Fibroblast of lung (primary cell): ENCODE measurements around the gene RASGEF1B. TPM values are rescaled to one million over a fixed set of nuclear protein-coding genes. Genes with fewer than 3 reads are reported as not detected.

ENCODE experiments used
- DNase-seq, 2 donors: peaks; one replicate each; pipeline versions ENCODE4 v3.0.0 to v3.0.0-alpha.2; 2010; ENCODE audit warnings: low read depth in 2 of 2
- H2AFZ ChIP-seq: 2 replicates; pipeline ENCODE4 v1.5.1; 2012; ENCODE audit warnings: low read length, control low read depth, inconsistent platforms
- H3K27ac ChIP-seq: 2 replicates; pipeline ENCODE4 v1.5.1; 2011; ENCODE audit warnings: low read length, control low read depth; ENCODE audit not compliant: insufficient read depth
- H3K27me3 ChIP-seq: 2 replicates; pipeline ENCODE4 v1.5.1; 2011; ENCODE audit warnings: mild to moderate bottlenecking, low read length; ENCODE audit not compliant: control insufficient read depth, insufficient read depth
- H3K36me3 ChIP-seq: 2 replicates; pipeline ENCODE4 v1.5.1; 2011; ENCODE audit warnings: low read length; ENCODE audit not compliant: control insufficient read depth, insufficient read depth
- H3K4me1 ChIP-seq: 2 replicates; pipeline ENCODE4 v1.5.1; 2011; ENCODE audit warnings: low read length; ENCODE audit not compliant: control insufficient read depth, insufficient read depth; ENCODE audit errors: extremely low read depth
- H3K4me2 ChIP-seq: 2 replicates; pipeline ENCODE4 v1.5.1; 2011; ENCODE audit warnings: low read length, control low read depth; ENCODE audit not compliant: insufficient read depth; ENCODE audit errors: extremely low read depth
- H3K4me3 ChIP-seq, 4 experiments: fragments of 200-600 bp in 1 of 4; sonication (generic) in 1 of 4; replicated peaks in 1 of 4; 2 replicates each; pipeline ENCODE4 v1.5.1; 2011 to 2016; ENCODE audit warnings: low read length in 4 of 4, low read depth in 3 of 4, mild to moderate bottlenecking in 3 of 4, control low read depth in 2 of 4, inconsistent platforms in 1 of 4, mixed read lengths in 1 of 4; ENCODE audit not compliant: insufficient read depth in 1 of 4; ENCODE audit errors: control extremely low read depth in 1 of 4
- H3K79me2 ChIP-seq: 2 replicates; pipeline ENCODE4 v1.5.1; 2012; ENCODE audit warnings: mild to moderate bottlenecking, low read length, inconsistent platforms; ENCODE audit not compliant: control insufficient read depth, insufficient read depth
- H3K9ac ChIP-seq: 2 replicates; pipeline ENCODE4 v1.5.1; 2011; ENCODE audit warnings: mild to moderate bottlenecking, low read length, control low read depth; ENCODE audit not compliant: insufficient read depth
- H3K9me3 ChIP-seq: 2 replicates; pipeline ENCODE4 v1.5.1; 2012; ENCODE audit warnings: low read depth, low read length; ENCODE audit not compliant: control insufficient read depth, insufficient read depth
- H4K20me1 ChIP-seq: 2 replicates; pipeline ENCODE4 v1.5.1; 2011; ENCODE audit warnings: low read length; ENCODE audit not compliant: control insufficient read depth, insufficient read depth; ENCODE audit errors: extremely low read depth
- CTCF ChIP-seq, 2 donors: IDR thresholded peaks in 1 of 2; conservative IDR thresholded peaks in 1 of 2; 1 replicate in 1 of 2; 2 replicates in 1 of 2; pipeline ENCODE4 v1.5.1; 2011 to 2012; ENCODE audit warnings: low read length in 2 of 2, control low read depth in 1 of 2, inconsistent platforms in 1 of 2, low read depth in 1 of 2, mild to moderate bottlenecking in 1 of 2
- EZH2 ChIP-seq: IDR thresholded peaks from 2 replicates; pipeline ENCODE4 v1.5.1; 2012; ENCODE audit warnings: low read length, control low read depth, mild to moderate bottlenecking; ENCODE audit errors: missing control alignments
- polyA plus RNA-seq, 2 donors: library from polyadenylated mRNA; depleted of rRNA in 1 of 2; stranded (reverse) in 1 of 2; unstranded in 1 of 2; fragments of >200 nt; gene quantifications; 2 replicates each; pipeline ENCODE4 v1.2.1, GENCODE V29; 2011 to 2012; ENCODE audit warnings: missing spikeins in 1 of 2
- total RNA-seq: library from RNA; depleted of rRNA; stranded (reverse); fragments of >200 nt; gene quantifications from 2 replicates; pipeline ENCODE4 v1.2.1, GENCODE V29; 2014

Gene RASGEF1B
- total and polyA plus RNA-seq, 2 donors (not counting 1 experiment from before 2014, with no cell fraction given) = 0.02 to 0.33 TPM

- Histone ChIP-seq H2AFZ (no peak overlapping the region), H4K20me1 (no peaks in the 10 kb centered on the region), H3K4me2 (no peak overlapping the region), H3K27ac (no peak overlapping the region), H3K9ac (no peak overlapping the region), H3K4me3 (no peak overlapping the region), H3K36me3 (no peaks in the 10 kb centered on the region), H3K27me3 (no peaks in the 10 kb centered on the region), H3K9me3 (no peaks in the 10 kb centered on the region), H3K4me1 (no peaks in the 10 kb centered on the region), H3K79me2 (no peaks in the 10 kb centered on the region)
- TF ChIP-seq CTCF (conservative IDR thresholded peaks at IDR 0.05 in 1 of 2, IDR thresholded peaks at IDR 0.05 in 1 of 2; ENCODE audit: low read depth in 1 of 2, low read length in 2 of 2) (no peak), EZH2 (no peak)
- DNase-seq = no peak
Observed at GRCh38 chr4:81429031-81429430, 42.7 kb downstream of the RASGEF1B start.

DNA sequence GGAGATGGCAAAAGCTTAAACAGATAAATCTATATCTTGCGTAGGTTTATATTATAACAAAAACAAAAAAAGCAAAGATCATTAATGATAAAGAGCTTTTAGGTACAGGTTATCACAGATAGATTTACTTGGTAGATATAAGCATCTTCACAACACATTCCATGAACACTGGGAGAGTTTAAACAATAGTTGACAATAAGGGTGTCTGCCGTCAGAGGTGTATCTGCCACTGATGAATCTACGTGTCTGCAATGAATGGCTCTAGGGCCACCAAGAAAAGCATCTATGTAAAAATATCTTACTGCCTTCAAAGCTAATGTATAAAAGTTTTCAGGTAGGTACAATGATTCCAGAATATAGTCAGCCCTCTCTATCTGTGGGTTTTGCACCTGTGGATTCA lies 43.7 kb downstream of the RASGEF1B start:
- no peak for DNase-seq
- Histone ChIP-seq H3K4me3 (no peak overlapping the region), H3K27ac (no peak overlapping the region), H3K79me2 (no peaks in the 10 kb centered on the region), H2AFZ (no peak overlapping the region), H3K4me1 (no peaks in the 10 kb centered on the region), H3K9me3 (no peaks in the 10 kb centered on the region), H4K20me1 (no peaks in the 10 kb centered on the region), H3K36me3 (no peaks in the 10 kb centered on the region), H3K4me2 (no peak overlapping the region), H3K9ac (no peak overlapping the region), H3K27me3 (no peaks in the 10 kb centered on the region)
- TF ChIP-seq CTCF (conservative IDR thresholded peaks at IDR 0.05 in 1 of 2, IDR thresholded peaks at IDR 0.05 in 1 of 2; ENCODE audit: low read depth in 1 of 2, low read length in 2 of 2) (no peak), EZH2 (no peak)

GRCh38 chr4:81427344-81427821 lies 44.3 kb downstream of the RASGEF1B start:
- H3K9me3 ChIP-seq = no peaks in the 10 kb centered on the region
- DNase-seq = peak in 1 of 2 donors; percentile 58
- no peaks in the 10 kb centered on the region for H3K36me3 ChIP-seq
- H4K20me1 ChIP-seq = no peaks in the 10 kb centered on the region
- H3K4me2 ChIP-seq = no peak overlapping the region
- no peak overlapping the region for H2AFZ ChIP-seq
- no peaks in the 10 kb centered on the region for H3K27me3 ChIP-seq
- no peak overlapping the region for H3K27ac ChIP-seq
- no peak overlapping the region for H3K4me3 ChIP-seq
- no peaks in the 10 kb centered on the region for H3K4me1 ChIP-seq
- no peaks in the 10 kb centered on the region for H3K79me2 ChIP-seq
- TF ChIP-seq EZH2 (no peak), CTCF (conservative IDR thresholded peaks at IDR 0.05 in 1 of 2, IDR thresholded peaks at IDR 0.05 in 1 of 2; ENCODE audit: low read depth in 1 of 2, low read length in 2 of 2) (no peak)
- no peak overlapping the region for H3K9ac ChIP-seq
